ENCODE results near the gene PDCL2.

Gene PDCL2

DNA sequence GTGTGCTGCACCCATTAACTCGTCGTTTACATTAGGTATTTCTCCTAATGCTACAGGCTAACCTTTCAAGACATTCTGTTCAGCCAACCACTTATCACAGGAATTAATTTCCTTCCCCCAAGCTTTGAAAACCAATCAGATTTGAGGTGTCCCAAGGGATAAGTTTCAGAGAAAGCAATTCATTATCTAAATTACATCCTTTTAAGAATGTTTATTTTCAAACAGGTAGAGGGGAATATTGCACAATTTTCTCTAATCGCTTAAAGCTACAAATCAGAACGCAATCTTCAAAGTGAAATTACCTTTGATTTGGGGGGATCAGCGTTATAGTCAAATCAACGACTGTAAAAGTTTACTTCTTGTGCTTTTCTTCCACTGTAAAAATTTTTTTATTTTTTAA is 46.9 kb downstream of the PDCL2 start:
- TF ChIP-seq, protein P1, sequence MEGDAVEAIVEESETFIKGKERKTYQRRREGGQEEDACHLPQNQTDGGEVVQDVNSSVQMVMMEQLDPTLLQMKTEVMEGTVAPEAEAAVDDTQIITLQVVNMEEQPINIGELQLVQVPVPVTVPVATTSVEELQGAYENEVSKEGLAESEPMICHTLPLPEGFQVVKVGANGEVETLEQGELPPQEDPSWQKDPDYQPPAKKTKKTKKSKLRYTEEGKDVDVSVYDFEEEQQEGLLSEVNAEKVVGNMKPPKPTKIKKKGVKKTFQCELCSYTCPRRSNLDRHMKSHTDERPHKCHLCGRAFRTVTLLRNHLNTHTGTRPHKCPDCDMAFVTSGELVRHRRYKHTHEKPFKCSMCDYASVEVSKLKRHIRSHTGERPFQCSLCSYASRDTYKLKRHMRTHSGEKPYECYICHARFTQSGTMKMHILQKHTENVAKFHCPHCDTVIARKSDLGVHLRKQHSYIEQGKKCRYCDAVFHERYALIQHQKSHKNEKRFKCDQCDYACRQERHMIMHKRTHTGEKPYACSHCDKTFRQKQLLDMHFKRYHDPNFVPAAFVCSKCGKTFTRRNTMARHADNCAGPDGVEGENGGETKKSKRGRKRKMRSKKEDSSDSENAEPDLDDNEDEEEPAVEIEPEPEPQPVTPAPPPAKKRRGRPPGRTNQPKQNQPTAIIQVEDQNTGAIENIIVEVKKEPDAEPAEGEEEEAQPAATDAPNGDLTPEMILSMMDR (conservative IDR thresholded peaks at IDR 0.05; ENCODE audit: low read depth, low read length) = no peak
- H3K4me1 ChIP-seq (ENCODE audit: low read depth, poor library complexity, severe bottlenecking) = peaks cover 24% of the 10 kb centered on the region
- no peaks in the 10 kb centered on the region for H4K20me1 ChIP-seq (ENCODE audit: insufficient read depth)
- H3K4me2 ChIP-seq = peak overlapping the region; percentile 73
- no peaks in the 10 kb centered on the region for H3K27me3 ChIP-seq (ENCODE audit: insufficient read depth, low read depth)
- H2AFZ ChIP-seq (ENCODE audit: low read depth) = peak overlapping the region; percentile 73
- peaks cover 49% of the 10 kb centered on the region for H3K79me2 ChIP-seq (ENCODE audit: insufficient read depth, low read depth)
- H3K27ac ChIP-seq = peak overlapping the region; percentile 94
- H3K36me3 ChIP-seq (ENCODE audit: insufficient read depth) = no peaks in the 10 kb centered on the region
- peak overlapping the region; percentile 85 for H3K9ac ChIP-seq
- H3K4me3 ChIP-seq (IDR thresholded peaks at IDR 0.05; ENCODE audit: insufficient read depth, low read depth, low read length) = peak overlapping the region; percentile 91

DNA sequence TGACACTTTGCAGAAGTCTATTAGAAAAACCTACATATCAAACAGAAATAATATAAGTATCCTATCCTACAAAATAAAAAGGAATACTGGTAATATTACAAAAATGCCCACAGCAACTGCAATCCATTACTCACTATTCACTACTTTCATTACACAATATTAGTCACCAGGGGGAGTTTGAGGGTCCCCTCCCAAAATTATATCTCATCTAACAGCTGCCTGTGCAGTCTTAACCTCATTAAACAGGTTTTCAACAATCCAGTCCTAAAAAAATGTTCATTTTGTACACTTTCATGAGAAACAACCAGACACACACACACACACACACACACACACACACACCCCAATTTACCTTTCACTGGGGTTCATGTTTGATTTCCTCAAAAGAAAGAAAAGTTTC is 48.2 kb downstream of the PDCL2 start:
- Histone ChIP-seq H3K4me3 (IDR thresholded peaks at IDR 0.05; ENCODE audit: insufficient read depth, low read depth, low read length) (no peak overlapping the region), H3K4me1 (ENCODE audit: low read depth, poor library complexity, severe bottlenecking) (peaks cover 24% of the 10 kb centered on the region), H4K20me1 (ENCODE audit: insufficient read depth) (no peaks in the 10 kb centered on the region), H3K27ac (no peak overlapping the region; the same call in 1 of the 2 replicates), H2AFZ (ENCODE audit: low read depth) (no peak overlapping the region), H3K4me2 (peak overlapping the region; percentile 73), H3K79me2 (ENCODE audit: insufficient read depth, low read depth) (peaks cover 49% of the 10 kb centered on the region), H3K9ac (no peak overlapping the region), H3K27me3 (ENCODE audit: insufficient read depth, low read depth) (no peaks in the 10 kb centered on the region), H3K36me3 (ENCODE audit: insufficient read depth) (no peaks in the 10 kb centered on the region)
- TF ChIP-seq, protein P1 (conservative IDR thresholded peaks at IDR 0.05; ENCODE audit: low read depth, low read length) = peak; percentile 22; the same call in 1 of the 2 replicates

DNA sequence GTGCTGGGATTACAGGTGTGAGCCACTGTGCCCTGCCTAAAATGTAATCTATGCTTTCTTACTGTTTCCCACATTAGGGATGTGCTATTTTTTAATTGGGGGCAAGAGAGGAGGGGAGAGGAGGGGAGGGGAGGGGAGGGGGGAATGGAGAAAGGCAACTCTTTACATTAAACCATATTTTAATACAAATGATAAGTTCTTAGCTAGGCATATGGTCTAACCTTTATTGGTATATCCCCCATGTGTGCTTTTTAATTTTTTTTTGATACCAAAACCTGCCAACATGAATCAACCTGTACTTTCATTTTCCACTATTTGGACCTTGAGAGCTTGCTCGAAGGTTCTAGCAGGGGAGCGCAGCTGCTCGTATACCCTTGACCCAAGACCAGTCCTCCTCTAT is 51.8 kb downstream of the PDCL2 start:
- no peaks in the 10 kb centered on the region for H3K36me3 ChIP-seq (ENCODE audit: insufficient read depth)
- no peak overlapping the region for H3K4me3 ChIP-seq (IDR thresholded peaks at IDR 0.05; ENCODE audit: insufficient read depth, low read depth, low read length)
- no peak overlapping the region for H3K9ac ChIP-seq
- H3K27me3 ChIP-seq (ENCODE audit: insufficient read depth, low read depth) = no peaks in the 10 kb centered on the region
- peaks cover 78% of the 10 kb centered on the region for H3K79me2 ChIP-seq (ENCODE audit: insufficient read depth, low read depth)
- H2AFZ ChIP-seq (ENCODE audit: low read depth) = no peak overlapping the region
- H3K4me2 ChIP-seq = no peak overlapping the region
- no peaks in the 10 kb centered on the region for H4K20me1 ChIP-seq (ENCODE audit: insufficient read depth)
- H3K4me1 ChIP-seq (ENCODE audit: low read depth, poor library complexity, severe bottlenecking) = peaks cover 17% of the 10 kb centered on the region
- H3K27ac ChIP-seq = no peak overlapping the region
- TF ChIP-seq, protein P1 (conservative IDR thresholded peaks at IDR 0.05; ENCODE audit: low read depth, low read length) = no peak

DNA sequence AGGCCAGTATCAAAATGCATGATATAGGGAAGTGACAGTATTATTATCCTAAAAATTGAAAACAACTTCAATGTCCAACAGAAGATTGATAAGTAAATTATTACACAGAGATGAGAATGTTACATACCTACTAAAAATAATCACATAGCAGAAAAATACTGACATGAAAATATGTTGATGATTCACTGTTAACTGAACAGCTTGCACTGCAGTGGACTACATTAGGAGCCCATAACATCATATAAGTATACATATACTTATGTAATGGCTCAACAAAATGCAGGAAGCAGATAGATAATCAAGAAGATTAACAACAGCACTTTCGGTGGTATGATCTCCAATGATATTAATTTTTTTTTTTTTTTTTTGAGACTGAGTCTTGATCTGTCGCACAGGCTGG is 52.4 kb downstream of the PDCL2 start:
- TF ChIP-seq, protein P1 (conservative IDR thresholded peaks at IDR 0.05; ENCODE audit: low read depth, low read length) = no peak
- peaks cover 16% of the 10 kb centered on the region for H3K4me1 ChIP-seq (ENCODE audit: low read depth, poor library complexity, severe bottlenecking)
- H3K27me3 ChIP-seq (ENCODE audit: insufficient read depth, low read depth) = no peaks in the 10 kb centered on the region
- H3K79me2 ChIP-seq (ENCODE audit: insufficient read depth, low read depth) = peaks cover 72% of the 10 kb centered on the region
- H3K36me3 ChIP-seq (ENCODE audit: insufficient read depth) = no peaks in the 10 kb centered on the region
- no peak overlapping the region for H3K9ac ChIP-seq
- no peak overlapping the region for H3K4me2 ChIP-seq
- no peak overlapping the region for H3K27ac ChIP-seq
- no peak overlapping the region for H3K4me3 ChIP-seq (IDR thresholded peaks at IDR 0.05; ENCODE audit: insufficient read depth, low read depth, low read length)
- no peaks in the 10 kb centered on the region for H4K20me1 ChIP-seq (ENCODE audit: insufficient read depth)
- H2AFZ ChIP-seq (ENCODE audit: low read depth) = no peak overlapping the region
